GM23338 (cell line): Measurements from ENCODE around the gene ALDOA.

Source experiments
- CTCF ChIP-seq, 2 experiments: fragments of 200-600 bp in 1 of 2; sonication (generic) in 1 of 2; conservative IDR thresholded peaks; 2 replicates each; pipeline versions ENCODE4 v1.5.1 to v1.6.1; 2016 to 2017; ENCODE audit warnings: antibody characterized with exemption in 2 of 2, low read depth in 2 of 2, mild to moderate bottlenecking in 2 of 2, moderate library complexity in 1 of 2
- POLR2AphosphoS5 ChIP-seq: IDR thresholded peaks from 2 replicates; pipeline ENCODE4 v1.6.1; 2016; ENCODE audit warnings: antibody characterized with exemption, low read depth
- ZNF114 ChIP-seq: fragments of 250-450 bp; sonication (Bioruptor Pico); IDR thresholded peaks from 2 replicates; pipeline ENCODE4 v1.5.0; 2020; ENCODE audit warnings: mild to moderate bottlenecking, moderate library complexity
- TF ChIP-seq, protein P1 (sequence below): IDR thresholded peaks from one replicate; pipeline ENCODE4 v1.6.1; 2018; ENCODE audit warnings: antibody characterized with exemption; ENCODE audit not compliant: unreplicated experiment

DNA sequence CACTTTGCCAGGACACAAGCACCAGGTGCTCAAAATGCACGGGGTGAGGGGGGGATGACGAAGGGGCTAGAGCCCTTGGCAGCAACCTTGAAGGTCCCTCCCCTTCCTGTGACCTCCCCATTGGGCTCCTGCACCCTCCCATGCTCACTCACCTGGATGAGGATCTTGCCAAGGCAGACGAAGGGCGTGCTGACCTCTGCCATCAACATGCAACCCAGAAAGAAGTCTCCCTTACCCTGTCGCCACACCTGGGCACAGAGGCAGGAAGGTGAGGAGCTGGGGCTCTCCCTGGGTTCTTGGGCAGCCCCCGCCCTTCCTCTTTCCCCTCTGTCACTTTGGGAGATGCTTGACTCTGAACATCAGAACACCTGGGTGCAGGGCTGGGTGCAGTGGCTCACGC, 40.0 kb upstream of the ALDOA start:
- TF ChIP-seq POLR2AphosphoS5 (no peak), ZNF114 (no peak), CTCF (conservative IDR thresholded peaks at IDR 0.05; ENCODE audit: low read depth in 2 of 2) (no peak)
- TF ChIP-seq, protein P1, sequence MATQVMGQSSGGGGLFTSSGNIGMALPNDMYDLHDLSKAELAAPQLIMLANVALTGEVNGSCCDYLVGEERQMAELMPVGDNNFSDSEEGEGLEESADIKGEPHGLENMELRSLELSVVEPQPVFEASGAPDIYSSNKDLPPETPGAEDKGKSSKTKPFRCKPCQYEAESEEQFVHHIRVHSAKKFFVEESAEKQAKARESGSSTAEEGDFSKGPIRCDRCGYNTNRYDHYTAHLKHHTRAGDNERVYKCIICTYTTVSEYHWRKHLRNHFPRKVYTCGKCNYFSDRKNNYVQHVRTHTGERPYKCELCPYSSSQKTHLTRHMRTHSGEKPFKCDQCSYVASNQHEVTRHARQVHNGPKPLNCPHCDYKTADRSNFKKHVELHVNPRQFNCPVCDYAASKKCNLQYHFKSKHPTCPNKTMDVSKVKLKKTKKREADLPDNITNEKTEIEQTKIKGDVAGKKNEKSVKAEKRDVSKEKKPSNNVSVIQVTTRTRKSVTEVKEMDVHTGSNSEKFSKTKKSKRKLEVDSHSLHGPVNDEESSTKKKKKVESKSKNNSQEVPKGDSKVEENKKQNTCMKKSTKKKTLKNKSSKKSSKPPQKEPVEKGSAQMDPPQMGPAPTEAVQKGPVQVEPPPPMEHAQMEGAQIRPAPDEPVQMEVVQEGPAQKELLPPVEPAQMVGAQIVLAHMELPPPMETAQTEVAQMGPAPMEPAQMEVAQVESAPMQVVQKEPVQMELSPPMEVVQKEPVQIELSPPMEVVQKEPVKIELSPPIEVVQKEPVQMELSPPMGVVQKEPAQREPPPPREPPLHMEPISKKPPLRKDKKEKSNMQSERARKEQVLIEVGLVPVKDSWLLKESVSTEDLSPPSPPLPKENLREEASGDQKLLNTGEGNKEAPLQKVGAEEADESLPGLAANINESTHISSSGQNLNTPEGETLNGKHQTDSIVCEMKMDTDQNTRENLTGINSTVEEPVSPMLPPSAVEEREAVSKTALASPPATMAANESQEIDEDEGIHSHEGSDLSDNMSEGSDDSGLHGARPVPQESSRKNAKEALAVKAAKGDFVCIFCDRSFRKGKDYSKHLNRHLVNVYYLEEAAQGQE = no peak
